A549 (cell line): ENCODE data around the gene PGLYRP2.

Experiments used
- CTCF ChIP-seq: fragments of >200 bp; sonication (Bioruptor Twin); formaldehyde crosslinking; IDR thresholded peaks from 3 replicates; pipeline ENCODE4 v1.5.1; 2016
- E2F6 ChIP-seq: IDR thresholded peaks from 2 replicates; pipeline ENCODE4 v1.6.1; 2012; ENCODE audit warnings: low read depth, borderline replicate concordance
- ELK1 ChIP-seq: fragments of 150-350 bp; IDR thresholded peaks from 2 replicates; pipeline ENCODE4 v1.6.1; 2014; ENCODE audit warnings: low read depth, mild to moderate bottlenecking, low read length
- EP300 ChIP-seq, 2 experiments: fragments of >200 bp; sonication (Bioruptor Twin); formaldehyde crosslinking; IDR thresholded peaks; 2 replicates in 1 of 2; 3 replicates in 1 of 2; pipeline ENCODE4 v1.6.1; 2016 to 2017
- KDM1A ChIP-seq: fragments of 200-600 bp; sonication (generic); IDR thresholded peaks from 2 replicates; pipeline ENCODE4 v1.6.1; 2016; ENCODE audit warnings: low read depth, mild to moderate bottlenecking
- MAZ ChIP-seq: fragments of 150-350 bp; IDR thresholded peaks from 2 replicates; pipeline ENCODE4 v1.6.1; 2014; ENCODE audit warnings: antibody characterized with exemption, low read depth, low read length, borderline replicate concordance
- POLR2A ChIP-seq: IDR thresholded peaks from 2 replicates; pipeline ENCODE4 v1.6.1; 2012; ENCODE audit warnings: mild to moderate bottlenecking, low read length
- RFX5 ChIP-seq: fragments of 450-650 bp; IDR thresholded peaks from 2 replicates; pipeline ENCODE4 v1.7.1; 2014; ENCODE audit warnings: antibody characterized with exemption, mild to moderate bottlenecking, moderate library complexity
- TF ChIP-seq, protein P1 (sequence below): fragments of 450-650 bp; IDR thresholded peaks from 2 replicates; pipeline ENCODE4 v1.6.1; 2014; ENCODE audit warnings: antibody characterized with exemption
- TF ChIP-seq, protein P2 (sequence below): fragments of 200-600 bp; sonication (generic); IDR thresholded peaks from 2 replicates; pipeline ENCODE4 v1.6.1; 2016; ENCODE audit warnings: antibody characterized with exemption, mild to moderate bottlenecking, moderate library complexity
- TF ChIP-seq, protein P3 (sequence below): fragments of >200 bp; sonication (Bioruptor Twin); formaldehyde crosslinking; IDR thresholded peaks from 3 replicates; pipeline ENCODE4 v1.6.1; 2016

DNA sequence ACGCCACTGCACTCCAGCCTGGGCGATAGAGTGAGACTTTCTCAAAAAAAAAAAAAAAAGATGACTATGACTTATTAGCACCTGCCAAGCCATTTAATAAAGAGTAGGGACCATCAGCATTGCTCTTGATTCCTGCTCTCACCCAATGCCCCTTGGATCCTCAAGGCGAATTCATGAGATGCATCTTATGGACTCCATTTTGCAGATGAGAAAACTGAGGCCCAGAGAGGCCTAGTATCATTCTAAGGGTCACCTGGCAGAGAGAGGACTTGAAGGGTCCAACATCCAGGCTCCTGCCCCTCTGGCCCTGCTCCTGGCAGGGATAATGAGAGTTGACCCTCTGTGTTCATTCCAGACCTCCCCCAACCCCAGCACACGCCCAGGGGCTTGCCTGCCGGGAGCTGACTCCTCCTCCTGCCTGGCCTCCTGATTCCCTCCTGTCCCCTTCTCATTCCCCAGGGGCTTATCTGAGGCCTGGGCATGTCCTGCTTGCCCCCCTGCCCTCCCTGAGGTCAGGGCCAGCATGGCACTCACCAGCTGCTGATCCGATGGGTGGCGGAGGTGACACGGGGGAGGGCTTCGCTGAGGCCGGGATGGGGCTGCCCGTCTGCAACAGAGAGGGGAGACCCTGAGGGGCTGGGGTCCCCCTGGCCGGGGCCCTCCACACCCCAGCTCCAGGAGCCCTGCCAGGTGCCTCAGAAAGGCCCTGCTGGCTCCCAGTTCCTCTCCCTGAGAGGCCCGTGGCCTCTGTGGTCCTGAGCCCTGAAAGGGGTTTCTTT lies 37.0 kb downstream of the PGLYRP2 start:
- TF ChIP-seq RFX5 (no peak), KDM1A (no peak), CTCF (no peak), MAZ (no peak), POLR2A (no peak), EP300 (IDR thresholded peaks at IDR 0.05) (no peak), E2F6 (no peak), ELK1 (no peak)
- TF ChIP-seq, protein P1, sequence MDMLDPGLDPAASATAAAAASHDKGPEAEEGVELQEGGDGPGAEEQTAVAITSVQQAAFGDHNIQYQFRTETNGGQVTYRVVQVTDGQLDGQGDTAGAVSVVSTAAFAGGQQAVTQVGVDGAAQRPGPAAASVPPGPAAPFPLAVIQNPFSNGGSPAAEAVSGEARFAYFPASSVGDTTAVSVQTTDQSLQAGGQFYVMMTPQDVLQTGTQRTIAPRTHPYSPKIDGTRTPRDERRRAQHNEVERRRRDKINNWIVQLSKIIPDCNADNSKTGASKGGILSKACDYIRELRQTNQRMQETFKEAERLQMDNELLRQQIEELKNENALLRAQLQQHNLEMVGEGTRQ: no peak
- TF ChIP-seq, protein P2, sequence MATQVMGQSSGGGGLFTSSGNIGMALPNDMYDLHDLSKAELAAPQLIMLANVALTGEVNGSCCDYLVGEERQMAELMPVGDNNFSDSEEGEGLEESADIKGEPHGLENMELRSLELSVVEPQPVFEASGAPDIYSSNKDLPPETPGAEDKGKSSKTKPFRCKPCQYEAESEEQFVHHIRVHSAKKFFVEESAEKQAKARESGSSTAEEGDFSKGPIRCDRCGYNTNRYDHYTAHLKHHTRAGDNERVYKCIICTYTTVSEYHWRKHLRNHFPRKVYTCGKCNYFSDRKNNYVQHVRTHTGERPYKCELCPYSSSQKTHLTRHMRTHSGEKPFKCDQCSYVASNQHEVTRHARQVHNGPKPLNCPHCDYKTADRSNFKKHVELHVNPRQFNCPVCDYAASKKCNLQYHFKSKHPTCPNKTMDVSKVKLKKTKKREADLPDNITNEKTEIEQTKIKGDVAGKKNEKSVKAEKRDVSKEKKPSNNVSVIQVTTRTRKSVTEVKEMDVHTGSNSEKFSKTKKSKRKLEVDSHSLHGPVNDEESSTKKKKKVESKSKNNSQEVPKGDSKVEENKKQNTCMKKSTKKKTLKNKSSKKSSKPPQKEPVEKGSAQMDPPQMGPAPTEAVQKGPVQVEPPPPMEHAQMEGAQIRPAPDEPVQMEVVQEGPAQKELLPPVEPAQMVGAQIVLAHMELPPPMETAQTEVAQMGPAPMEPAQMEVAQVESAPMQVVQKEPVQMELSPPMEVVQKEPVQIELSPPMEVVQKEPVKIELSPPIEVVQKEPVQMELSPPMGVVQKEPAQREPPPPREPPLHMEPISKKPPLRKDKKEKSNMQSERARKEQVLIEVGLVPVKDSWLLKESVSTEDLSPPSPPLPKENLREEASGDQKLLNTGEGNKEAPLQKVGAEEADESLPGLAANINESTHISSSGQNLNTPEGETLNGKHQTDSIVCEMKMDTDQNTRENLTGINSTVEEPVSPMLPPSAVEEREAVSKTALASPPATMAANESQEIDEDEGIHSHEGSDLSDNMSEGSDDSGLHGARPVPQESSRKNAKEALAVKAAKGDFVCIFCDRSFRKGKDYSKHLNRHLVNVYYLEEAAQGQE: no peak
- TF ChIP-seq, protein P3, sequence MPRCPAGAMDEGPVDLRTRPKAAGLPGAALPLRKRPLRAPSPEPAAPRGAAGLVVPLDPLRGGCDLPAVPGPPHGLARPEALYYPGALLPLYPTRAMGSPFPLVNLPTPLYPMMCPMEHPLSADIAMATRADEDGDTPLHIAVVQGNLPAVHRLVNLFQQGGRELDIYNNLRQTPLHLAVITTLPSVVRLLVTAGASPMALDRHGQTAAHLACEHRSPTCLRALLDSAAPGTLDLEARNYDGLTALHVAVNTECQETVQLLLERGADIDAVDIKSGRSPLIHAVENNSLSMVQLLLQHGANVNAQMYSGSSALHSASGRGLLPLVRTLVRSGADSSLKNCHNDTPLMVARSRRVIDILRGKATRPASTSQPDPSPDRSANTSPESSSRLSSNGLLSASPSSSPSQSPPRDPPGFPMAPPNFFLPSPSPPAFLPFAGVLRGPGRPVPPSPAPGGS: no peak
